A549 (cell line): ENCODE measurements around the gene GRID1.

Experiments used
- ESRRA ChIP-seq: fragments of 150-350 bp; IDR thresholded peaks from 2 replicates; pipeline ENCODE4 v1.6.1; 2014; ENCODE audit warnings: mild to moderate bottlenecking, low read length, borderline replicate concordance
- HOXB13 ChIP-seq: fragments of 250-450 bp; sonication (Bioruptor Pico); IDR thresholded peaks from 2 replicates; pipeline ENCODE4 v1.5.0; 2020; ENCODE audit warnings: low read depth, mild to moderate bottlenecking, moderate library complexity
- KDM1A ChIP-seq: fragments of 200-600 bp; sonication (generic); IDR thresholded peaks from 2 replicates; pipeline ENCODE4 v1.6.1; 2016; ENCODE audit warnings: low read depth, mild to moderate bottlenecking
- POLR2A ChIP-seq: IDR thresholded peaks from 2 replicates; pipeline ENCODE4 v1.6.1; 2012; ENCODE audit warnings: mild to moderate bottlenecking, low read length
- RAD21 ChIP-seq, 2 experiments: fragments of >200 bp in 1 of 2; sonication (Bioruptor Twin) in 1 of 2; formaldehyde crosslinking in 1 of 2; IDR thresholded peaks in 1 of 2; conservative IDR thresholded peaks in 1 of 2; 2 replicates in 1 of 2; 3 replicates in 1 of 2; pipeline ENCODE4 v1.6.1; 2012 to 2018; ENCODE audit warnings: inconsistent platforms in 1 of 2
- TF ChIP-seq, protein P1 (sequence below): fragments of >200 bp; sonication (Bioruptor Twin); formaldehyde crosslinking; IDR thresholded peaks from 3 replicates; pipeline ENCODE4 v1.5.1; 2016
- TF ChIP-seq, protein P2 (sequence below): IDR thresholded peaks from 2 replicates; pipeline ENCODE4 v1.6.1; 2012

DNA sequence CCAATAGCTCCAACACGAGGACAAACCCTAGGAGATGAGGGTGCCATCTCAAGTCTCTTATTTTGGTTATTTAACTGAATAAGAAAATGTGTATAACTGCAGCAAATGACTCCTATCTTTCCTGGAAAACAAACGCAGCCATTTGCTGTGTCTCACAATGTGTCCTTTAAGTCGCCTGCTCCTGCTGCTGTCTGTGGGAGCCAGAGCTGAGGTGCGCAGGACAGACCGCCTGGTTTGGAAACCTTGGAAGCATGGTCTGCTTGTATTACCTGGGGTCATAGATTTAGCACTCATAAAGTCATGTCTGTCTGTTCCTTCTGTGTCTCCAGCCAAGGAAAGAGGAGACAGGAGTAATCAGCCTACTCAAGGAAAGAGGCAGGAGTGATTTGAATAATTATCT, 760.2 kb downstream of the GRID1 start:
- TF ChIP-seq, protein P1, sequence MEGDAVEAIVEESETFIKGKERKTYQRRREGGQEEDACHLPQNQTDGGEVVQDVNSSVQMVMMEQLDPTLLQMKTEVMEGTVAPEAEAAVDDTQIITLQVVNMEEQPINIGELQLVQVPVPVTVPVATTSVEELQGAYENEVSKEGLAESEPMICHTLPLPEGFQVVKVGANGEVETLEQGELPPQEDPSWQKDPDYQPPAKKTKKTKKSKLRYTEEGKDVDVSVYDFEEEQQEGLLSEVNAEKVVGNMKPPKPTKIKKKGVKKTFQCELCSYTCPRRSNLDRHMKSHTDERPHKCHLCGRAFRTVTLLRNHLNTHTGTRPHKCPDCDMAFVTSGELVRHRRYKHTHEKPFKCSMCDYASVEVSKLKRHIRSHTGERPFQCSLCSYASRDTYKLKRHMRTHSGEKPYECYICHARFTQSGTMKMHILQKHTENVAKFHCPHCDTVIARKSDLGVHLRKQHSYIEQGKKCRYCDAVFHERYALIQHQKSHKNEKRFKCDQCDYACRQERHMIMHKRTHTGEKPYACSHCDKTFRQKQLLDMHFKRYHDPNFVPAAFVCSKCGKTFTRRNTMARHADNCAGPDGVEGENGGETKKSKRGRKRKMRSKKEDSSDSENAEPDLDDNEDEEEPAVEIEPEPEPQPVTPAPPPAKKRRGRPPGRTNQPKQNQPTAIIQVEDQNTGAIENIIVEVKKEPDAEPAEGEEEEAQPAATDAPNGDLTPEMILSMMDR = no peak
- TF ChIP-seq ESRRA (no peak), POLR2A (no peak), RAD21 (conservative IDR thresholded peaks at IDR 0.05 in 1 of 2, IDR thresholded peaks at IDR 0.05 in 1 of 2) (no peak), KDM1A (no peak), HOXB13 (CRISPR knock-in tag) (no peak)
- TF ChIP-seq, protein P2, sequence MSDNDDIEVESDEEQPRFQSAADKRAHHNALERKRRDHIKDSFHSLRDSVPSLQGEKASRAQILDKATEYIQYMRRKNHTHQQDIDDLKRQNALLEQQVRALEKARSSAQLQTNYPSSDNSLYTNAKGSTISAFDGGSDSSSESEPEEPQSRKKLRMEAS = no peak
